ENCODE data around the gene NF1. TPM values are rescaled to one million over a fixed set of nuclear protein-coding genes. Genes with fewer than 3 reads are reported as not detected.
A peak's percentile ranks its signal among the peaks of the same experiment; 100 is the strongest.
"Not testable (repeated sequence)": the region's sequence is repeated elsewhere in the genome, so short reads cannot be mapped to it uniquely, and the experiment has no call there.

The NF1 gene
- total RNA-seq, 2 donors from 2014 or later = 62.3 to 68.0 TPM

DNA sequence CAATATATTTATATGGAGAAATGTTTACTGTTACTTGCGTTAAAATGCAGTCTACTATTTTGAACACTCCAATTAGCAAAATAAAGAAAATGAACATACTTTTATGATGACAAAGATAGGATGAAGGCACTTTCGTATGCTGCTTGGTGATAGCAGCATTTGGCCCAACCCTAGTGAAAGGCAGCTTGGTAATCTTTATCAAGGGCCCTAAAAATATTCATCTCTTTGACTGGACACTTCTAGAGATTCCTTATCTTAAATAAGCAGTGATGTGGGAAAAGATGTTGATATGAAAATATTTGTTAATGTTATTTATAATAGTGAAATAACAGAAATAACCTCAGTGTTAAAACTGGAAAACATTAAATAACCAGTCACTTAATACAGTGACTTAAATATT is 79.4 kb downstream of the NF1 start:
- H3K27me3 ChIP-seq (replicated peaks; ENCODE audit: insufficient read depth) = no peaks in the 10 kb centered on the region
- WGBS = 93% methylated on average over 2 of the region's 2 CpGs
- TF ChIP-seq, protein P1, sequence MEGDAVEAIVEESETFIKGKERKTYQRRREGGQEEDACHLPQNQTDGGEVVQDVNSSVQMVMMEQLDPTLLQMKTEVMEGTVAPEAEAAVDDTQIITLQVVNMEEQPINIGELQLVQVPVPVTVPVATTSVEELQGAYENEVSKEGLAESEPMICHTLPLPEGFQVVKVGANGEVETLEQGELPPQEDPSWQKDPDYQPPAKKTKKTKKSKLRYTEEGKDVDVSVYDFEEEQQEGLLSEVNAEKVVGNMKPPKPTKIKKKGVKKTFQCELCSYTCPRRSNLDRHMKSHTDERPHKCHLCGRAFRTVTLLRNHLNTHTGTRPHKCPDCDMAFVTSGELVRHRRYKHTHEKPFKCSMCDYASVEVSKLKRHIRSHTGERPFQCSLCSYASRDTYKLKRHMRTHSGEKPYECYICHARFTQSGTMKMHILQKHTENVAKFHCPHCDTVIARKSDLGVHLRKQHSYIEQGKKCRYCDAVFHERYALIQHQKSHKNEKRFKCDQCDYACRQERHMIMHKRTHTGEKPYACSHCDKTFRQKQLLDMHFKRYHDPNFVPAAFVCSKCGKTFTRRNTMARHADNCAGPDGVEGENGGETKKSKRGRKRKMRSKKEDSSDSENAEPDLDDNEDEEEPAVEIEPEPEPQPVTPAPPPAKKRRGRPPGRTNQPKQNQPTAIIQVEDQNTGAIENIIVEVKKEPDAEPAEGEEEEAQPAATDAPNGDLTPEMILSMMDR (IDR thresholded peaks at IDR 0.05) = no peak
- TF ChIP-seq POLR2AphosphoS5 (IDR thresholded peaks at IDR 0.05) (no peak), POLR2A (IDR thresholded peaks at IDR 0.05) (no peak)
- intact Hi-C loops (cut with DNase I) = no loop called here
- H3K9me3 ChIP-seq = no peaks in the 10 kb centered on the region
- no peak for DNase-seq (ENCODE audit: low spot score)
- no peaks in the 10 kb centered on the region for H3K4me1 ChIP-seq (replicated peaks)
- no peak overlapping the region for H3K4me3 ChIP-seq
- H3K27ac ChIP-seq = no peak overlapping the region
- H3K36me3 ChIP-seq = no peaks in the 10 kb centered on the region

DNA sequence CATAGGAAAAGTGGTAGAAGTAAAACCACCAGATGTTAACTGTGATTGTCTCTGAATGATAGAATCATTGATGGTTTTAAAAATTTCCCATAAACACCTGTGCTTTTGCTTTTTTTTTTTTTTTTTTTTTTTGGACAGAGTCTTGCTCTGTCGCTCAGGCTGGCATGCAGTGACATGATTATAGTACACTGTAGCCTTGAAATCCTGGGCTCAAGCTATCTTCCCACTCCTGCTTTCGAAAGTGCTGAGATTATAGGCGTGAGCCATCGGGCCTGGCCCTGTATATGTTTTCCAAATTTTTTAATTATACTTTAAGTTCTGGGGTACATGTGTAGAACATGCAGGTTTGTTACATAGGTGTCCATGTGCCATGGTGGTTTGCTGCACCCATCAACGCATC is 80.5 kb downstream of the NF1 start:
- H3K9me3 ChIP-seq = no peaks in the 10 kb centered on the region
- no peak for DNase-seq (ENCODE audit: low spot score)
- H3K4me3 ChIP-seq = no peak overlapping the region
- H3K36me3 ChIP-seq = no peaks in the 10 kb centered on the region
- no peak overlapping the region for H3K27ac ChIP-seq
- no peaks in the 10 kb centered on the region for H3K27me3 ChIP-seq (replicated peaks; ENCODE audit: insufficient read depth)
- 77% methylated on average over 5 of the region's 5 CpGs for WGBS
- intact Hi-C loops (cut with DNase I) = no loop called here
- no peaks in the 10 kb centered on the region for H3K4me1 ChIP-seq (replicated peaks)
- TF ChIP-seq POLR2A (IDR thresholded peaks at IDR 0.05) (no peak), POLR2AphosphoS5 (IDR thresholded peaks at IDR 0.05) (no peak)
- TF ChIP-seq, protein P1 (IDR thresholded peaks at IDR 0.05) = no peak

GRCh38 chr17:31176143-31176542 is 81.4 kb downstream of the NF1 start:
- DNase-seq (ENCODE audit: low spot score); intact Hi-C loops (cut with DNase I); H3K4me1 ChIP-seq (replicated peaks); H3K9me3 ChIP-seq; H3K4me3 ChIP-seq; H3K27me3 ChIP-seq (replicated peaks; ENCODE audit: insufficient read depth); H3K36me3 ChIP-seq; H3K27ac ChIP-seq: not testable (repeated sequence)
- WGBS = 96% methylated on average over 3 of the region's 3 CpGs

- H3K4me1 ChIP-seq (replicated peaks); H3K27me3 ChIP-seq (replicated peaks; ENCODE audit: insufficient read depth); intact Hi-C loops (cut with DNase I); H3K9me3 ChIP-seq; DNase-seq (ENCODE audit: low spot score); H3K36me3 ChIP-seq; H3K4me3 ChIP-seq; H3K27ac ChIP-seq: not testable (repeated sequence)
- WGBS = 93% methylated on average over 2 of the region's 2 CpGs
Measured at GRCh38 chr17:31178951-31179350, 84.2 kb downstream of the NF1 start.

GRCh38 chr17:31195305-31195704 is 100.5 kb downstream of the NF1 start:
- Histone ChIP-seq H3K4me1 (replicated peaks) (no peaks in the 10 kb centered on the region), H3K9me3 (no peaks in the 10 kb centered on the region), H3K27ac (no peak overlapping the region), H3K4me3 (no peak overlapping the region), H3K27me3 (replicated peaks; ENCODE audit: insufficient read depth) (no peaks in the 10 kb centered on the region), H3K36me3 (no peaks in the 10 kb centered on the region)
- 28% methylated on average over 5 of the region's 5 CpGs for WGBS
- DNase-seq (ENCODE audit: low spot score) = no peak
- intact Hi-C loops (cut with DNase I) = no loop called here
- TF ChIP-seq POLR2A (IDR thresholded peaks at IDR 0.05) (no peak), POLR2AphosphoS5 (IDR thresholded peaks at IDR 0.05) (peak; percentile 54)

GRCh38 chr17:31198026-31198425 is 103.2 kb downstream of the NF1 start:
- H3K27ac ChIP-seq = no peak overlapping the region
- TF ChIP-seq POLR2AphosphoS5 (IDR thresholded peaks at IDR 0.05) (no peak), POLR2A (IDR thresholded peaks at IDR 0.05) (no peak)
- TF ChIP-seq, protein P1 (IDR thresholded peaks at IDR 0.05) = no peak
- intact Hi-C loops (cut with DNase I) = no loop called here
- H3K4me1 ChIP-seq (replicated peaks) = no peaks in the 10 kb centered on the region
- no peaks in the 10 kb centered on the region for H3K36me3 ChIP-seq
- 100% methylated on average over 1 of the region's 1 CpG for WGBS
- no peaks in the 10 kb centered on the region for H3K27me3 ChIP-seq (replicated peaks; ENCODE audit: insufficient read depth)
- no peaks in the 10 kb centered on the region for H3K9me3 ChIP-seq
- no peak overlapping the region for H3K4me3 ChIP-seq
- no peak for DNase-seq (ENCODE audit: low spot score)

GRCh38 chr17:31198666-31199065 is 103.9 kb downstream of the NF1 start:
- H3K27ac ChIP-seq; intact Hi-C loops (cut with DNase I); H3K27me3 ChIP-seq (replicated peaks; ENCODE audit: insufficient read depth); H3K9me3 ChIP-seq; DNase-seq (ENCODE audit: low spot score); H3K4me3 ChIP-seq; H3K36me3 ChIP-seq; H3K4me1 ChIP-seq (replicated peaks): not testable (repeated sequence)
- WGBS = 85% methylated on average over 2 of the region's 2 CpGs

Data from prostate gland (tissue), 2 donors.